IMR-90 (cell line): ENCODE results near the gene RALGPS1. TPM values are rescaled to one million over a fixed set of nuclear protein-coding genes. Genes with fewer than 3 reads are reported as not detected.

Source experiments
- ATAC-seq: fragments of 200-7000 bp; cut with Tn5 transposase; 2 replicates; pipeline ENCODE4 v1.9.1; 2020; ENCODE audit warnings: low read depth, mild to moderate bottlenecking, moderate library complexity
- BruUV-seq: library from RNA; stranded (reverse); fragments of 400-500 nt; replicated peaks from 2 replicates; lab custom pipeline; 2021; lab: Mats Ljungman, UMichigan
- CTCF ChIA-PET: fragments of 300-600 bp; formaldehyde crosslinking; extraction: SDS; loops from one replicate; lab custom pipeline; 2021; ENCODE audit warnings: antibody characterized with exemption; lab: Yijun Ruan, JAX
- POLR2A ChIA-PET: fragments of 300-600 bp; sonication (Branson Sonifier 250); formaldehyde crosslinking; loops from one replicate; lab custom pipeline; 2022; ENCODE audit warnings: antibody characterized with exemption; ENCODE audit not compliant: unreplicated experiment; lab: Charles Lee
- DNase-seq: peaks from one replicate; pipeline ENCODE4 v3.0.0; 2013
- H2AFZ ChIP-seq: replicated peaks from 2 replicates; pipeline ENCODE3; 2013; ENCODE audit warnings: low read length, mild to moderate bottlenecking; ENCODE audit not compliant: poor library complexity
- H2AK5ac ChIP-seq: 2 replicates; pipeline ENCODE4 v1.6.1; 2013; ENCODE audit warnings: low read depth, low read length, inconsistent platforms
- H2AK9ac ChIP-seq: replicated peaks from 2 replicates; pipeline ENCODE3; 2013; ENCODE audit warnings: mild to moderate bottlenecking, low read depth, low read length, moderate library complexity; ENCODE audit not compliant: poor library complexity
- H2BK120ac ChIP-seq: 2 replicates; pipeline ENCODE4 v1.6.1; 2013; ENCODE audit warnings: low read depth, low read length, inconsistent platforms
- H2BK15ac ChIP-seq: 3 replicates; pipeline ENCODE4 v1.6.1; 2013; ENCODE audit warnings: low read depth, low read length, inconsistent platforms
- H2BK20ac ChIP-seq: 2 replicates; pipeline ENCODE4 v1.6.1; 2013; ENCODE audit warnings: low read depth, mild to moderate bottlenecking, inconsistent platforms, low read length, moderate library complexity
- H2BK5ac ChIP-seq: 2 replicates; pipeline ENCODE4 v1.6.1; 2013; ENCODE audit warnings: mild to moderate bottlenecking, low read depth, low read length, inconsistent platforms; ENCODE audit not compliant: poor library complexity, severe bottlenecking
- H3K14ac ChIP-seq: replicated peaks from 2 replicates; pipeline ENCODE4 v1.6.1; 2013; ENCODE audit warnings: low read depth, low read length, inconsistent platforms
- H3K18ac ChIP-seq: 2 replicates; pipeline ENCODE4 v1.6.1; 2013; ENCODE audit warnings: low read depth, low read length, control low read depth
- H3K23ac ChIP-seq: 2 replicates; pipeline ENCODE4 v1.6.1; 2013; ENCODE audit warnings: low read depth, low read length, inconsistent platforms
- H3K27ac ChIP-seq: 2 replicates; pipeline ENCODE4 v1.5.1; 2013; ENCODE audit warnings: mild to moderate bottlenecking, control low read depth, low read length; ENCODE audit not compliant: insufficient read depth
- H3K27me3 ChIP-seq: 2 replicates; pipeline ENCODE4 v1.6.1; 2013; ENCODE audit warnings: low read length; ENCODE audit not compliant: control insufficient read depth, insufficient read depth
- H3K36me3 ChIP-seq: 2 replicates; pipeline ENCODE4 v1.6.1; 2013; ENCODE audit warnings: low read length, mixed read lengths; ENCODE audit not compliant: control insufficient read depth, insufficient read depth
- H3K4ac ChIP-seq: 2 replicates; pipeline ENCODE4 v1.6.1; 2013; ENCODE audit warnings: low read depth, low read length, inconsistent platforms
- H3K4me1 ChIP-seq: 2 replicates; pipeline ENCODE4 v1.6.1; 2013; ENCODE audit warnings: low read length, mixed read lengths; ENCODE audit not compliant: control insufficient read depth, insufficient read depth
- H3K4me2 ChIP-seq: 2 replicates; pipeline ENCODE4 v1.6.1; 2013; ENCODE audit warnings: low read depth, mild to moderate bottlenecking, control low read depth, low read length, moderate library complexity
- H3K4me3 ChIP-seq: 2 replicates; pipeline ENCODE4 v1.5.1; 2013; ENCODE audit warnings: low read depth, mild to moderate bottlenecking, control low read depth, low read length, moderate library complexity; ENCODE audit not compliant: insufficient read depth
- H3K56ac ChIP-seq: 2 replicates; pipeline ENCODE4 v1.6.1; 2013; ENCODE audit warnings: low read length, inconsistent platforms; ENCODE audit not compliant: insufficient read depth; ENCODE audit errors: extremely low read depth
- H3K79me1 ChIP-seq, 2 experiments: 2 replicates each; pipeline ENCODE4 v1.6.1; 2013; ENCODE audit warnings: low read length in 2 of 2, inconsistent platforms in 1 of 2, low read depth in 1 of 2
- H3K9ac ChIP-seq: 2 replicates; pipeline ENCODE4 v1.6.1; 2013; ENCODE audit warnings: low read depth, low read length, control low read depth
- H3K9me1 ChIP-seq: 2 replicates; pipeline ENCODE4 v1.6.1; 2013; ENCODE audit warnings: low read length, inconsistent platforms; ENCODE audit not compliant: insufficient read depth
- H3K9me3 ChIP-seq: 2 replicates; pipeline ENCODE4 v1.6.1; 2013; ENCODE audit warnings: low read length; ENCODE audit not compliant: control insufficient read depth, insufficient read depth
- H4K20me1 ChIP-seq: 2 replicates; pipeline ENCODE4 v1.6.1; 2013; ENCODE audit warnings: low read length, inconsistent platforms; ENCODE audit not compliant: insufficient read depth
- H4K5ac ChIP-seq: 2 replicates; pipeline ENCODE4 v1.6.1; 2013; ENCODE audit warnings: mild to moderate bottlenecking, low read depth, low read length, control low read depth
- H4K8ac ChIP-seq, 2 experiments: 2 replicates each; pipeline ENCODE4 v1.6.1; 2013; ENCODE audit warnings: low read depth in 2 of 2, low read length in 2 of 2, control low read depth in 1 of 2, inconsistent platforms in 1 of 2
- H4K91ac ChIP-seq: 2 replicates; pipeline ENCODE4 v1.6.1; 2013; ENCODE audit warnings: low read depth, low read length, inconsistent platforms; ENCODE audit not compliant: insufficient read depth
- CTCF ChIP-seq: conservative IDR thresholded peaks from 2 replicates; pipeline ENCODE4 v1.5.1; 2012; ENCODE audit warnings: mild to moderate bottlenecking, low read depth, low read length, improper control_type of control experiment
- ELK1 ChIP-seq: fragments of 150-350 bp; IDR thresholded peaks from 2 replicates; pipeline ENCODE4 v1.6.1; 2016; ENCODE audit warnings: low read depth, mild to moderate bottlenecking, low read length, moderate library complexity, borderline replicate concordance
- FOS ChIP-seq: fragments of 150-350 bp; IDR thresholded peaks from 2 replicates; pipeline ENCODE4 v1.6.1; 2016; ENCODE audit warnings: low read depth, low read length
- SMC3 ChIP-seq: fragments of 150-350 bp; IDR thresholded peaks from 2 replicates; pipeline ENCODE4 v1.6.1; 2016; ENCODE audit warnings: low read depth, mild to moderate bottlenecking, antibody characterized with exemption, low read length, moderate library complexity
- WGBS, 2 experiments: methylation state at CpG; one replicate each; pipeline versions ENCODE4 v1.1.5 to v1.1.7; 2013; ENCODE audit warnings: missing lambda C conversion rate in 2 of 2; ENCODE audit not compliant: insufficient read length in 1 of 2; ENCODE audit errors: extremely low coverage in 2 of 2; 5-methylcytosine and 5-hydroxymethylcytosine counted together
- dilution Hi-C: fragments of 300-500 bp; cut with HindIII; formaldehyde crosslinking; loops from one replicate; pipeline ENCODE4 v1.14.3; 2018; ENCODE audit warnings: low sequenced_read_pairs; ENCODE audit not compliant: unreplicated experiment
- in situ Hi-C: fragments of 300-500 bp; cut with MboI; formaldehyde crosslinking; loops from 3 replicates; pipeline ENCODE4 v1.14.3; 2019; ENCODE audit warnings: low sequenced_read_pairs, inconsistent platforms, mixed read lengths
- intact Hi-C: fragments of 100-400 bp; cut with micrococcal nuclease; formaldehyde crosslinking; loops from 2 replicates; pipeline ENCODE4 v1.10.0; 2022
- polyA plus RNA-seq, 3 experiments: library from polyadenylated mRNA; depleted of rRNA; stranded (reverse); fragments of >200 nt; gene quantifications; 2 replicates each; pipeline ENCODE4 v1.2.3, GENCODE V29; 2012; ENCODE audit warnings: low replicate concordance in 1 of 3
- total RNA-seq: library from RNA; depleted of rRNA; stranded (reverse); fragments of >200 nt; gene quantifications from 2 replicates; pipeline ENCODE4 v1.2.3, GENCODE V29; 2012

Gene RALGPS1
- total and polyA plus RNA-seq, 2 of the 4 experiments (the other 2 are of a cell fraction), result 0.90 to 2.8 TPM

GRCh38 chr9:127035423-127035822 lies 120.8 kb downstream of the RALGPS1 start:
- H3K4me3 ChIP-seq, result no peak overlapping the region
- H4K5ac ChIP-seq, result no peak overlapping the region
- intact Hi-C loops (no loop called here), dilution Hi-C loops (no loop called here), in situ Hi-C loops (no loop called here)
- no TSS peak for BruUV-seq
- H3K36me3 ChIP-seq, result no peaks in the 10 kb centered on the region
- no peak overlapping the region; the same call in 1 of the 2 replicates for H3K18ac ChIP-seq
- H3K27ac ChIP-seq, result no peak overlapping the region
- no peak overlapping the region for H2BK20ac ChIP-seq
- no peaks in the 10 kb centered on the region for H3K9me3 ChIP-seq
- no peak overlapping the region for H3K4me2 ChIP-seq
- TF ChIP-seq CTCF, result no peak
- TF ChIP-seq FOS, result no peak
- TF ChIP-seq ELK1, result no peak
- TF ChIP-seq SMC3, result no peak
- H3K9ac ChIP-seq, result no peak overlapping the region
- no peak overlapping the region for H2BK5ac ChIP-seq
- CTCF ChIA-PET, result interaction anchor here (1.9 kb wide), 1 partner anchor 10 kb away, joined by 5 read pairs; no protein-coding TSS in a partner anchor
- peaks cover 8% of the 10 kb centered on the region; the same call in 1 of the 2 replicates for H3K4me1 ChIP-seq
- H3K27me3 ChIP-seq, result no peaks in the 10 kb centered on the region
- no peak overlapping the region for H3K56ac ChIP-seq
- H2AK5ac ChIP-seq, result no peak overlapping the region
- peaks cover 9% of the 10 kb centered on the region; the same call in 1 of the 2 replicates for H3K9me1 ChIP-seq
- H4K8ac ChIP-seq, result no peak overlapping the region
- whole genome bisulfite sequencing, 2 experiments, result no CpG with 5 or more reads among the region's 4 CpGs
- POLR2A ChIA-PET, result interaction anchor here (0.6 kb wide), 1 partner anchor 48 kb away, joined by 5 read pairs; no protein-coding TSS in a partner anchor
- H3K14ac ChIP-seq, result no peak overlapping the region
- no peak overlapping the region for H2BK15ac ChIP-seq
- H2AFZ ChIP-seq, result no peak overlapping the region
- H3K4ac ChIP-seq, result no peak overlapping the region
- peak; percentile 17 for DNase-seq
- H4K20me1 ChIP-seq, result no peaks in the 10 kb centered on the region
- no peak overlapping the region for H4K91ac ChIP-seq
- peak; percentile 57 for ATAC-seq
- no peak overlapping the region for H3K23ac ChIP-seq
- no peak overlapping the region for H2AK9ac ChIP-seq
- H2BK120ac ChIP-seq, result no peak overlapping the region
- H3K79me1 ChIP-seq, result no peaks in the 10 kb centered on the region
